GM12872 (cell line): Measurements from ENCODE around the gene SND1.

Experiments used
- TF ChIP-seq, protein P1 (sequence below): IDR thresholded peaks from 3 replicates; pipeline ENCODE4 v1.5.1; 2011; ENCODE audit warnings: low read depth, mild to moderate bottlenecking, low read length, moderate library complexity; ENCODE audit not compliant: insufficient read depth

The SND1 gene

GRCh38 chr7:127928222-127928621 is 276.2 kb downstream of the SND1 start:
- TF ChIP-seq, protein P1, sequence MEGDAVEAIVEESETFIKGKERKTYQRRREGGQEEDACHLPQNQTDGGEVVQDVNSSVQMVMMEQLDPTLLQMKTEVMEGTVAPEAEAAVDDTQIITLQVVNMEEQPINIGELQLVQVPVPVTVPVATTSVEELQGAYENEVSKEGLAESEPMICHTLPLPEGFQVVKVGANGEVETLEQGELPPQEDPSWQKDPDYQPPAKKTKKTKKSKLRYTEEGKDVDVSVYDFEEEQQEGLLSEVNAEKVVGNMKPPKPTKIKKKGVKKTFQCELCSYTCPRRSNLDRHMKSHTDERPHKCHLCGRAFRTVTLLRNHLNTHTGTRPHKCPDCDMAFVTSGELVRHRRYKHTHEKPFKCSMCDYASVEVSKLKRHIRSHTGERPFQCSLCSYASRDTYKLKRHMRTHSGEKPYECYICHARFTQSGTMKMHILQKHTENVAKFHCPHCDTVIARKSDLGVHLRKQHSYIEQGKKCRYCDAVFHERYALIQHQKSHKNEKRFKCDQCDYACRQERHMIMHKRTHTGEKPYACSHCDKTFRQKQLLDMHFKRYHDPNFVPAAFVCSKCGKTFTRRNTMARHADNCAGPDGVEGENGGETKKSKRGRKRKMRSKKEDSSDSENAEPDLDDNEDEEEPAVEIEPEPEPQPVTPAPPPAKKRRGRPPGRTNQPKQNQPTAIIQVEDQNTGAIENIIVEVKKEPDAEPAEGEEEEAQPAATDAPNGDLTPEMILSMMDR, result no peak

DNA sequence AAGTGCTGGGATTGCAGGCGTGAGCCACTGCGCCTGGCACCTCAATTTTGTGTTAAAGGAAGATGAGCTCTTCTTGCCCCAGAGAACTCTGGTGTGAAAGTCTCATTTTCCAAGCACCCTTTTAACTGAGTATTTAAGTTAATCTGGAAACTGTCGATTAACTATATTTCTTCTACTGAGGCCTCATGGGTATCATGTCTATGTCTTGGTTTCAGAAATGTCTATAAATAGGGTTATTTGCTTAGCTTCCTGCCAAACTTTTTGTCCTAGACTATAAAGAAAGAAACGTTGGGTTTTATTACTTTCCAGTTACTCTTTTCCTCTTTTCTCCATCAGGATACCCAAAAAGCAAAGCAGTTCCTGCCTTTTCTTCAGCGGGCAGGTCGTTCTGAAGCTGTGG is 276.9 kb downstream of the SND1 start:
- TF ChIP-seq, protein P1, result no peak

DNA sequence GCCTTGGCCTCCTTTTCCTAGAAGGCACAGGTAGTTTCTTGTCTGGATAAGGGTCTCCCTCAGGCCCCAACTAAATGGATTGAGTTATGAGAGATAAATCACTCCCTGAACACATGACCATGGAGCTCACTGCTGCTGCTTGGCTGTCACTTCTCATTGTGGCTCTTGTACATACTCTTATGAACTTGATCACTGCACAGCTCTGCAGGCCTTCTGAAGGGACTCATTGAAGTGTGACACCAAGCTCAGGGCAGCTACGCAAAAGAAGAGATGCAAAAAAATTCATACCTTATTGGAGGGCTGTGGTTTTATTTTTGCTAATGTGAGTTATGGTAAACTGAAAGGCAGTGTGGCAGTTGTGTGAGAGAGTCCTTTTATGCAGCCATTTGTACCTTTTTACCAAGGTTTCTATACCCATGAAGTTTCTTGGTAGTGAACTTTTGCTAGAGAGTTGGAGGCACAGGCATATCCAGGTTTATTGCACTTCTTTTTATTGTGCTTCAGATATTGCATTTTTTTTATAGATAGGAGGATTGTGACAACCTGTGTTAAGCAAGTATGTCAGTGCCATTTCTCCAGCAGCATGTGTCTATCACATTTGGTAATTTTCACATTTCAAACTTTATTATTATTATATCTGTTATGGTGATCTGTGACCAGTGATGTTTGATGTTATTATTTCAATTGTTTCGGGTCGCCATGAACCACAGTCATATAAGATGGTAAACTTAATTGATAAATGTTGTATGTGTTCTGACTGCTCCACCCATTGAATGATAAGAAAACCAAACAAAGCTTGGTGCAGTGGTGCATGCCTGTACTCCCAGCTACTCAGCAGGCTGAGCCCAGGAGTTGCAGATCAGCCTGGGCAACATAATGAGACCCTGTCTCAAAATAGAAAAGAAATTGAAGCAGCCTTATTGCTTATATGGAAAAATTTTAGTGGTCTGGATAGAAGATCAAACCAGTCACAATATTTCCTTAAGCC is 278.6 kb downstream of the SND1 start:
- TF ChIP-seq, protein P1, result no peak

DNA sequence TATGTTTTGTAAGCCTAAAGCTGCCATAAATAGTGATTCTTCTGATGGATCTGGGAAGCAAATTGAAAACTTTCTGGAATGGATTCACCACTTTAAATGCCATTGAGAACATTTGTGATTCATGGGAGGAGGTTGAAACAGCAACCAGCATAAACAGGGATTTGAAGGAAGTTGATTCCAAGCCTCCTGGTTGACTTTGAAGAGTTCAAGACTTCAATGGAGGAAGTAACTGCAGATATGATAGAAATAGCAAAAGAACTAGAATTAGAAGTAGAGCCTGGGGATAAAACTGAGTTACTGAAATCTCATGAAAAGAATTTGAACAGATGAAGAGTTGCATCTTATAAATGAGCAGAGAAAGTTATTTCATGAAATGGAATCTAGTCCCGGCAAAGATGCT is 280.1 kb downstream of the SND1 start:
- TF ChIP-seq, protein P1, result no peak

- TF ChIP-seq, protein P1, result no peak
These were observed 280.5 kb downstream of the SND1 start for GRCh38 chr7:127932496-127932895.

- TF ChIP-seq, protein P1, result no peak
These were observed 281.2 kb downstream of the SND1 start for GRCh38 chr7:127933146-127933545.

DNA sequence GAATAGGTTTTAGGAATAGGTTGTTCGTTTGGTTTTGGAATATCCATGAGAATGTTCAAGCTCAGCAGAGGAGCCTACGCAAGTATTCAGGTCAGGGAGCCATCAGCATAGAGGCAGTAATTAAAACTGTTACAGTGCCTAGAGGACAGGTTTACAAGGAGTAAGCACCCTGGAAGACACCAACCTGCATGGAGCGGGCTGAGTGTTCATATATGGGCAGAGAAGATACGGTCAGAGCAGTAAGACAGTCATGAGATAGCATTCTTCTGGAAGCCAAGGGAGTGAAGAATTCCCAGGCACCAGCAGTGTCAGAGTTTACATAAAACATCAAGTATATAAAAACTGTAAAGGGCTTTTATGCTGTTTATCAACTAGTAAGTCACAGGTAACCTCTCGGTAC is 282.7 kb downstream of the SND1 start:
- TF ChIP-seq, protein P1, result no peak
